Measurements from ENCODE around the gene FAM124A. TPM values are rescaled to one million over a fixed set of nuclear protein-coding genes. Genes with fewer than 3 reads are reported as not detected.

Gene FAM124A
- total and polyA plus RNA-seq, 2 experiments from 2014 or later: 37.7 to 109 TPM

GRCh38 chr13:51311231-51311630 is 89.0 kb downstream of the FAM124A start:
- no peak for DNase-seq (ENCODE audit: low spot score)
- peak overlapping the region; percentile 8; the same call in 1 of the 2 replicates for H2AFZ ChIP-seq
- no peaks in the 10 kb centered on the region for H3K79me2 ChIP-seq (replicated peaks; ENCODE audit: insufficient read depth)
- no peaks in the 10 kb centered on the region for H3F3A ChIP-seq (replicated peaks; ENCODE audit: low read depth)
- peaks cover 25% of the 10 kb centered on the region for H3K4me1 ChIP-seq (ENCODE audit: insufficient read depth)
- H3K36me3 ChIP-seq (ENCODE audit: insufficient read depth): no peaks in the 10 kb centered on the region
- Mint-ChIP-seq H3K4me1 (peaks cover 32% of the 10 kb centered on the region), H3K36me3 (ENCODE audit: low read depth) (peaks cover 3% of the 10 kb centered on the region; the same call in 2 of the 3 replicates), H3K27me3 (ENCODE audit: insufficient read depth, low read depth, poor library complexity) (peaks cover 11% of the 10 kb centered on the region), H3K27ac (no peak overlapping the region), H3K4me3 (no peak overlapping the region), H3K9me3 (peaks cover 3% of the 10 kb centered on the region; the same call in 2 of the 3 replicates)
- 0 out of 2 replicates have a peak overlapping the region, but pooled peaks have one; percentile 6 for H3K4me2 ChIP-seq
- H3K27me3 ChIP-seq (ENCODE audit: insufficient read depth): no peaks in the 10 kb centered on the region
- no peak; the same call in 2 of the 3 replicates for ATAC-seq
- H3K27ac ChIP-seq (ENCODE audit: low read depth): no peak overlapping the region; the same call in 1 of the 2 replicates
- H3K4me3 ChIP-seq: no peak overlapping the region
- H4K20me1 ChIP-seq (replicated peaks; ENCODE audit: insufficient read depth): no peaks in the 10 kb centered on the region
- TF ChIP-seq CTCF (conservative IDR thresholded peaks at IDR 0.05; ENCODE audit: low read depth in 2 of 2): no peak
- TF ChIP-seq EZH2 (IDR thresholded peaks at IDR 0.05; ENCODE audit: low read depth, unreplicated experiment): no peak
- no peak for TF ChIP-seq ZNF331 (CRISPR knock-in tag; IDR thresholded peaks at IDR 0.05; ENCODE audit: low read depth)
- TF ChIP-seq POLR2AphosphoS5 (IDR thresholded peaks at IDR 0.05; ENCODE audit: low read depth): no peak
- TF ChIP-seq REST (IDR thresholded peaks at IDR 0.05; ENCODE audit: unreplicated experiment): no peak
- no peak for TF ChIP-seq STAT1 (IDR thresholded peaks at IDR 0.05; ENCODE audit: unreplicated experiment)
- no peak for TF ChIP-seq ZNF462 (CRISPR knock-in tag; IDR thresholded peaks at IDR 0.05)
- no peak for TF ChIP-seq NANOG (IDR thresholded peaks at IDR 0.05; ENCODE audit: borderline replicate concordance)
- no peak for TF ChIP-seq JUNB (IDR thresholded peaks at IDR 0.05; ENCODE audit: unreplicated experiment)
- no peaks in the 10 kb centered on the region for H3K9me2 ChIP-seq (ENCODE audit: insufficient read depth)
